ENCODE data around the gene BPIFB2.

- no peak for TF ChIP-seq ZFX (IDR thresholded peaks at IDR 0.05)
- no peak for TF ChIP-seq CTCF (conservative IDR thresholded peaks at IDR 0.05)
Observed at GRCh38 chr20:32987044-32987825, 20.3 kb upstream of the BPIFB2 start.

All from C4-2B (cell line).